Progenitor cell of endocrine pancreas (in vitro differentiated cells): ENCODE measurements around the gene ANO7. TPM values are rescaled to one million over a fixed set of nuclear protein-coding genes. Genes with fewer than 3 reads are reported as not detected.

ENCODE experiments used
- DNase-seq: peaks from one replicate; pipeline ENCODE4 v3.0.0; 2021; ENCODE audit warnings: low spot score; ENCODE audit not compliant: unreplicated experiment
- H3K27ac Mint-ChIP-seq: 2 replicates; pipeline ENCODE4 v1.8.0; 2021; ENCODE audit warnings: mild to moderate bottlenecking, moderate library complexity, mixed read lengths
- H3K27me3 Mint-ChIP-seq: 2 replicates; pipeline ENCODE4 v1.8.0; 2021; ENCODE audit warnings: mixed read lengths
- H3K36me3 Mint-ChIP-seq: 2 replicates; pipeline ENCODE4 v1.8.0; 2022; ENCODE audit warnings: mixed read lengths; ENCODE audit not compliant: insufficient read depth
- H3K4me1 Mint-ChIP-seq: 2 replicates; pipeline ENCODE4 v1.8.0; 2021; ENCODE audit warnings: low read depth, mixed read lengths
- H3K4me3 Mint-ChIP-seq: 2 replicates; pipeline ENCODE4 v1.8.0; 2021; ENCODE audit warnings: low read depth, mild to moderate bottlenecking, moderate library complexity, mixed read lengths
- H3K9me3 Mint-ChIP-seq: 2 replicates; pipeline ENCODE4 v1.8.0; 2021; ENCODE audit warnings: low read depth, mixed read lengths
- total RNA-seq: library from RNA; stranded (reverse); gene quantifications from 2 replicates; pipeline ENCODE4 v1.2.1, GENCODE V29; 2021
- TF ChIP-seq, protein P1 (sequence below): fragments of 200-600 bp; sonication (generic); IDR thresholded peaks from one replicate; pipeline ENCODE4 v1.5.0; 2021; ENCODE audit warnings: antibody characterized with exemption, mild to moderate bottlenecking; ENCODE audit not compliant: unreplicated experiment

The ANO7 gene
- total RNA-seq, 1 donor from 2014 or later = 2.5 TPM

DNA sequence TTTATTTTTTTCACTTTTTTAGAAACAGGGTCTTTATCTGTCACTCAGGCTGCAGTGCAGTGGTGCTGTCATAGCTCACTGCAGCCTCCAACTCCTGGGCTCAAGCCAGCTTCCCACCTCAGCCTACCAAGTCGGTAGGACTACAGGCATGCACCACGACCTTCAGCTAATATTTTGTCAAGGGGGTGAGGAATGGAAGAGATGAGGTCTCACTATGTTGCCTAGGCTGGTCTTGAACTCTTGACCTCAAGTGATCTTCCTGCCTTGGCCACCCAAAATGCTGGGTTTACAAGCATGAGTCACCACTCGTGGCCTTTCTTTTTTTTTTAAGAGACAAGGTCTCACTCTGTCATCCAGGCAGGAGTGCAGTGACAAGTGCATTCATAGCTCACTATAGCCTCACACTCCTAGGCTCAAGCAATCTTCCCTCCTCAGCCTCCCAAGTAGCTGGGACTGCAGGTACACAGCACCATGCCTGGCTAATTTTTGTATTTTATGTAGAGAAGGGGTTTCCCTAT, 24.8 kb upstream of the ANO7 start:
- H3K4me1 Mint-ChIP-seq = peaks cover 6% of the 10 kb centered on the region
- peaks cover 9% of the 10 kb centered on the region for H3K36me3 Mint-ChIP-seq
- H3K27me3 Mint-ChIP-seq = no peaks in the 10 kb centered on the region
- no peak overlapping the region for H3K4me3 Mint-ChIP-seq
- DNase-seq = no peak
- TF ChIP-seq, protein P1, sequence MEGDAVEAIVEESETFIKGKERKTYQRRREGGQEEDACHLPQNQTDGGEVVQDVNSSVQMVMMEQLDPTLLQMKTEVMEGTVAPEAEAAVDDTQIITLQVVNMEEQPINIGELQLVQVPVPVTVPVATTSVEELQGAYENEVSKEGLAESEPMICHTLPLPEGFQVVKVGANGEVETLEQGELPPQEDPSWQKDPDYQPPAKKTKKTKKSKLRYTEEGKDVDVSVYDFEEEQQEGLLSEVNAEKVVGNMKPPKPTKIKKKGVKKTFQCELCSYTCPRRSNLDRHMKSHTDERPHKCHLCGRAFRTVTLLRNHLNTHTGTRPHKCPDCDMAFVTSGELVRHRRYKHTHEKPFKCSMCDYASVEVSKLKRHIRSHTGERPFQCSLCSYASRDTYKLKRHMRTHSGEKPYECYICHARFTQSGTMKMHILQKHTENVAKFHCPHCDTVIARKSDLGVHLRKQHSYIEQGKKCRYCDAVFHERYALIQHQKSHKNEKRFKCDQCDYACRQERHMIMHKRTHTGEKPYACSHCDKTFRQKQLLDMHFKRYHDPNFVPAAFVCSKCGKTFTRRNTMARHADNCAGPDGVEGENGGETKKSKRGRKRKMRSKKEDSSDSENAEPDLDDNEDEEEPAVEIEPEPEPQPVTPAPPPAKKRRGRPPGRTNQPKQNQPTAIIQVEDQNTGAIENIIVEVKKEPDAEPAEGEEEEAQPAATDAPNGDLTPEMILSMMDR = no peak
- H3K27ac Mint-ChIP-seq = no peak overlapping the region
- H3K9me3 Mint-ChIP-seq = no peaks in the 10 kb centered on the region

DNA sequence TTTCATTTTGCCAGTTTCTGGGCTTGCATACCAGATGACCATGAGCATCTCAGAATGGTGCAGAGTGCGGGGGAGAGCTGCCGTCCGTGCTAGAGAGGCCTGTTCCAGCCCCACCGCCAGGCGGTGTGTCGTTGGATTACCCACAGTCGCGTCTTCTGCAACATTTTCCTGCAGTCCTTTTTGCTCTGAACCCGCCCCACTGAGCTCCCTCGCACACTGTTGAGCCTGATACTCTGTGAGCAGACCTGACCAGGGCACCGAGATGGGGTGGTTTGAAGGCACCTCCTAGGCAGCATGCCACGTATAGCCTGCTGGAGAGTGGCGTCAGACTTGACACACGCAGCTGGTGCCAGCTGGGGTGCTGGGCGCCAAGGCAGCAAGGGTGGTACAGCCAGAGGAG, 20.1 kb upstream of the ANO7 start:
- Mint-ChIP-seq H3K27me3 (no peaks in the 10 kb centered on the region), H3K4me1 (no peaks in the 10 kb centered on the region), H3K4me3 (no peak overlapping the region), H3K27ac (no peak overlapping the region), H3K36me3 (peaks cover 41% of the 10 kb centered on the region), H3K9me3 (peaks cover 14% of the 10 kb centered on the region)
- TF ChIP-seq, protein P1 = no peak
- DNase-seq = no peak

- DNase-seq = no peak
- Mint-ChIP-seq H3K36me3 (peaks cover 50% of the 10 kb centered on the region), H3K4me3 (no peak overlapping the region), H3K27me3 (no peaks in the 10 kb centered on the region), H3K27ac (no peak overlapping the region), H3K9me3 (peaks cover 14% of the 10 kb centered on the region), H3K4me1 (no peaks in the 10 kb centered on the region)
- TF ChIP-seq, protein P1 = no peak
Measured at GRCh38 chr2:241173557-241173956, 14.9 kb upstream of the ANO7 start.

GRCh38 chr2:241177526-241178334, 10.7 kb upstream of the ANO7 start:
- TF ChIP-seq, protein P1 = no peak
- peaks cover 23% of the 10 kb centered on the region for H3K36me3 Mint-ChIP-seq
- H3K4me1 Mint-ChIP-seq = no peaks in the 10 kb centered on the region
- DNase-seq = no peak
- H3K27ac Mint-ChIP-seq = no peak overlapping the region
- no peak overlapping the region for H3K4me3 Mint-ChIP-seq
- no peaks in the 10 kb centered on the region for H3K27me3 Mint-ChIP-seq
- no peaks in the 10 kb centered on the region for H3K9me3 Mint-ChIP-seq

DNA sequence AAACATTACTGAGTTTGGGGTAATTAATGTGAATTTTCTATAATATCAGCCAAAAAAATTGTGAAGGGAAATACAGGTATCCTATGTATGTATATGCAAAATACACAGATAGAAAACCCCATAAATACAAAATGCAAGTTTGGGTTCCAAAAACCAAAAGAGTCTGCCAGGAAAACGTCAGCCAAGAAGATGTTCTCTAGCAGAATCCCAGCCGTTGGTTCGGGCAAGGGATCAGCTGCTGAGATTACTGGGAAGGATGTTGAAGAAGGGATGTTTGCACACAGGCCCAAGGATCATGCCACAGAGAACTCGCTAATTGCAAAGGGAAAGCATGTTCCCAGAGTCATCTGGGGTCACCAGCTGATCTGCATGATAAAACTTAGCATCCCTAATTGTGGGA, 9.5 kb upstream of the ANO7 start:
- Mint-ChIP-seq H3K36me3 (peaks cover 16% of the 10 kb centered on the region), H3K27ac (no peak overlapping the region), H3K4me3 (no peak overlapping the region), H3K4me1 (no peaks in the 10 kb centered on the region), H3K27me3 (no peaks in the 10 kb centered on the region), H3K9me3 (no peaks in the 10 kb centered on the region)
- DNase-seq = no peak
- TF ChIP-seq, protein P1 = no peak
